Astrocyte (in vitro differentiated cells and primary cell): ENCODE results near the gene ADD3.

ENCODE experiments used
- EZH2 ChIP-seq: IDR thresholded peaks from 2 replicates; pipeline ENCODE4 v1.6.1; 2012; ENCODE audit warnings: mild to moderate bottlenecking, low read length, inconsistent platforms; ENCODE audit not compliant: insufficient read depth
- TF ChIP-seq, protein P1 (sequence below): IDR thresholded peaks from 2 replicates; pipeline ENCODE4 v1.5.1; 2011; ENCODE audit warnings: low read depth, mild to moderate bottlenecking, inconsistent platforms, low read length, moderate library complexity; ENCODE audit not compliant: insufficient read depth

GRCh38 chr10:110048781-110049180 lies 41.0 kb downstream of the ADD3 start:
- no peak for TF ChIP-seq EZH2
- TF ChIP-seq, protein P1, sequence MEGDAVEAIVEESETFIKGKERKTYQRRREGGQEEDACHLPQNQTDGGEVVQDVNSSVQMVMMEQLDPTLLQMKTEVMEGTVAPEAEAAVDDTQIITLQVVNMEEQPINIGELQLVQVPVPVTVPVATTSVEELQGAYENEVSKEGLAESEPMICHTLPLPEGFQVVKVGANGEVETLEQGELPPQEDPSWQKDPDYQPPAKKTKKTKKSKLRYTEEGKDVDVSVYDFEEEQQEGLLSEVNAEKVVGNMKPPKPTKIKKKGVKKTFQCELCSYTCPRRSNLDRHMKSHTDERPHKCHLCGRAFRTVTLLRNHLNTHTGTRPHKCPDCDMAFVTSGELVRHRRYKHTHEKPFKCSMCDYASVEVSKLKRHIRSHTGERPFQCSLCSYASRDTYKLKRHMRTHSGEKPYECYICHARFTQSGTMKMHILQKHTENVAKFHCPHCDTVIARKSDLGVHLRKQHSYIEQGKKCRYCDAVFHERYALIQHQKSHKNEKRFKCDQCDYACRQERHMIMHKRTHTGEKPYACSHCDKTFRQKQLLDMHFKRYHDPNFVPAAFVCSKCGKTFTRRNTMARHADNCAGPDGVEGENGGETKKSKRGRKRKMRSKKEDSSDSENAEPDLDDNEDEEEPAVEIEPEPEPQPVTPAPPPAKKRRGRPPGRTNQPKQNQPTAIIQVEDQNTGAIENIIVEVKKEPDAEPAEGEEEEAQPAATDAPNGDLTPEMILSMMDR = no peak
